HG02588 (cell line): ENCODE data around the gene CD164L2.

ENCODE experiments used
- ATAC-seq: cut with Tn5 transposase; IDR thresholded peaks from one replicate; pipeline ENCODE4 v1.9.1; 2021; ENCODE audit warnings: mild to moderate bottlenecking, moderate library complexity; ENCODE audit not compliant: unreplicated experiment

CD164L2 gene

GRCh38 chr1:27365372-27366112 lies 17.6 kb downstream of the CD164L2 start:
- ATAC-seq, result no peak

GRCh38 chr1:27364696-27365371 lies 18.3 kb downstream of the CD164L2 start:
- no peak for ATAC-seq

DNA sequence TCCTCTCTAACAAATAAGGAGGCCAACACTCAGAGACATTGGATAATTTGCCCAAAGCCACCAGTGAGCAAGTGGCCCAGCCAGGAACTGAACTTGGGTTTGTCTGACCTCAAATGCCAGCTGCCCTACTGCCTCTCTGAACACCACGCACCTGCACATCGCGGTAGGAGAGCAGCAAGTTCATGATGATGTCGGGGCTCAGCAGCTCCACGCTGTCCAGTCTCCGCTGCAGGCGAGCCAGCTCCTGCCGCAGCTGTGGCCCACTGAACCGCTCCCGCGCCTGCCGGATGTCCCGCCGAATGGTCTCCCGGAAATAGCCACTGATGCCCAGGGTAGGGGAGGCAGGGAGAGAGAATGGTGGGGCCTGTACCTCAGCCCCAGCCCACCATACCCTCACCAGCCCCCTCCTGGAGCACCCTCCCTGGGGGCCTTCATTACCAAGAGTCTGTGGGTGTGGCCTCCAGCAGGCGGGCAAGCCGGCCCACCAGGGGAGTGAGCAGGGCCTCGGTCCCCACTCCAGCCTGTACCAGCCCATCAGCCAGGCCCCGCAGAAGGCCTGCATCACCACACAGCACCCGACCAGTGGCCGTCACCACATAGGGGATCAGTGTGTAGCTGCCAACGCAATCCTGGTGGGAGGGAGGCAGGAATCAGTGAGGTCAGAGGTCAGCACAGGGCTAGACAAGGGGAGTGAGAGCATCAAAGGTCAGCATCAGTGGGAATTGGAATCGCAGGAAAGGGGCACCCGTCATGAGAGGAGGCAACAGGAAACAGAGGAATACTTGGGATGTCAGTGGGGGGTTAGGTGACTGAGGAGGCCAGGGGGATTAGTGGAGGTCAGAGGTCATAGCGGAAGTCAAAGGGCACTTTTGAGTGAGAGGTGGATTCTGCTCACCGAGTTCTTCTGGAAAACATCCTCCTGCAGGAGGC lies 19.1 kb downstream of the CD164L2 start:
- no peak for ATAC-seq

DNA sequence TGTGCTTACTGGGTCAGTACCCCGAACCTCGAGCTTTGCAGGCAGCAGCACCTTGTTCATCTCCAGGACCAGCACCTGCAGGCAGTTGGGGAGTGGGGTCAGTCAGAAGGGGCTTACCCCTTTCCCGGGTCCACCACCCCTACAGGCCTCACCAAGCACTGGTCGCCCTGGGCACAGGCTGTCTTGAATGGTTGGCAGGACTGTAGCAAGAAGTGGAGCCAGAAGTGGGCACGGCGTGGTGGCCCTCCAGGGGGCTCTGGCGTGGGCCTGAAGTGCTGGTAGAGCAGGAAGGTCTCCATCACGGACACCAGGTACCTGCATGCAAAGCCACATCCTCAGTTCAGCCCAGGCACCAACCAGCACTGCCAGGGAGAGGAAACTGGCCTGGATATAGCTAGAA lies 21.6 kb downstream of the CD164L2 start:
- no peak for ATAC-seq

GRCh38 chr1:27361044-27361402 lies 22.1 kb downstream of the CD164L2 start:
- no peak for ATAC-seq

GRCh38 chr1:27360159-27361043 lies 22.7 kb downstream of the CD164L2 start:
- ATAC-seq, result no peak

DNA sequence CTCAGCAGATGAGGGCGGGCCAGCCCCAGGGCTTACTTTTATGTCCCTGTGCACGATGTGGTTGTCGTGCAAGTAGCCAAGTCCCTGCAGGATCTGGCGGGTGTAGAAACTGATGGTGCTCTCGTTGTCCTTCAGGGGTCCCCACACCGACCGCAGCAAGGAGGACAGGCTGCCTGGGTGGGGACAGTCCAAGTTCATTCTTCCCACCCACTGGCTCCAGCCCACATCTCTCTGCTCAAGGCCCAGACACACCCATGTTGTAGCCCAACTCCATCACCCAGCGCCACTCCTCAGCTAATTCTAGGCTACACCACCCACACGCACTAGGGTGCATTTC lies 23.3 kb downstream of the CD164L2 start:
- ATAC-seq, result no peak

GRCh38 chr1:27358928-27359313 lies 24.2 kb downstream of the CD164L2 start:
- no peak for ATAC-seq

- no peak for ATAC-seq
Observed at GRCh38 chr1:27358038-27358927, 24.9 kb downstream of the CD164L2 start.

- ATAC-seq, result no peak
Observed at GRCh38 chr1:27357281-27358037, 25.7 kb downstream of the CD164L2 start.

DNA sequence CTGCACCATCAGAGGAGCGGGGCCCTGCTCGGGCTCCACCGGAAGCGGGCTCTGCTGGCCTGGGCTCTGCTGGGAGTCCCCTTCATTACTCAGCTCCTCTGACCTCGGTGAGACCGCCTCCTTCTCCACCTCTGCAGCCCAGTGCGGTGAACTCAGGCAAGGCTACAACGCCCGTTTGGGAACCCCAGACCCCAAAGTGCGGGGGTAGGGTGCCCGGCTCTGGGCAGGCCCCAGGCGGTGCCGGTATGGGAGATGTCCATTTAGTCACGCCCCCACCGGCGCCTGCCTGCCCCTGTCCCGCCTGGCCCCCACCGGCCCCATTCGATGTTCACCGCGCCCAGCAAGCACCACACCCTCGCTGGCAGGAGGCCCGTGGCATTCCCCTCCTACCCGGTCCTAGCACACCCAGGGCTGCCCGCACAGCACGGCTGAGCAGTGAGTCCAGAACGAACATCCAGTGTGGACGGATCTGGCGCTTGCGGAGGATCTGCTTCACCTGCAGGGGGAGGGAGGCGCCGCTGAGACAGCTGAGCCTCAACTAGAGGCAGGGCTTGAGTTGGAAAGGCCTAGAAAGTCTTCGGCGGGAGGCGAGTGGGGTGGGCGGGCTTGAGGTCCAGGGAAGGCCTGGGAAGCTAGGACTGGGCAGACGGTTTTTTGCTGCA lies 26.4 kb downstream of the CD164L2 start:
- no peak for ATAC-seq

DNA sequence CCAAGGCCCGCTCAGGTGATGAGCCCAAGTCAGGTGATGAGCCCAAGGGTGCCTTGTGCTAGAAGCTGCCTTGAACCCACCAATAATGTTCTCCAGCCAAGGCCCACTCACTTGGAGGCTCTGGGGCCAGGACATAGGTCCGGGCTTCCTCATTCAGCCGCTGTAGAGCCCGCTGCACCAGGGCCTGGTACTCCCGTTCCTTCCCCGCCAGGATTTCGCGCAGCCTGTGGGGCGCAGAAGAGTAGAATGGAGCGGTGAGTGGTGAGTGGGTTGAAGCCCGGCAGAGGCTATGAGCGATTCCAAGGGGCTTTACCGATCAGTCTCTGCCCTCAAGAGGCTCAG lies 26.9 kb downstream of the CD164L2 start:
- no peak for ATAC-seq

GRCh38 chr1:27355683-27356082 lies 27.4 kb downstream of the CD164L2 start:
- ATAC-seq, result no peak

- ATAC-seq, result no peak
Observed at GRCh38 chr1:27353629-27354028, 29.5 kb downstream of the CD164L2 start.

GRCh38 chr1:27353166-27353565 lies 30.0 kb downstream of the CD164L2 start:
- ATAC-seq, result no peak

DNA sequence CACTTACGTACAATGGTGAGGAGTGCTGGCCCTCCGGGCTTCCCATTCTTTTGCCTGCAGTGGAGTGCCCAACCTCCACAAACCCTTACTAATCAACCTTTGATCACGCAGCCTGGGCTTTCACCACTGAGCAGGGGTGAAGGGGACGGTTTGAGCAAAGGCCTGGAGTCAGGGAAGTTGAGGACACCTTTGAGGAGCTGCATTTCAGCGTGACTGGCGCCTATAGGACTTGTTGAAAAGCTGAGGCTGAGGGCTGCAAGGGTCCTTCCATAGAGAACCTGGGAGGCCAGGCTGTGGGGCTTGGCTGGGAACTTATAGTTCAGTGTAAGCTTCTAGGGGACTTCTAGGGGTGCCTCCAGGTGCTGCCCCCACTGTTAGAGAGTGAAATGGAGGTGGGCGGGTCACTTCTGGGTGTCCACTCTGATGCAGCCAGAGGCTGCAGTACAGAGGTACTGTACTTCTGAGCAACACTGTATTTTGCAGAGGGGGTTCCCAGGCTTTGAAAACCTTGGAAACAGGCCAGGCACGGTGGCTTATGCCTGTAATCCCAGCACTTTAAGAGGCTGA lies 31.5 kb downstream of the CD164L2 start:
- no peak for ATAC-seq

DNA sequence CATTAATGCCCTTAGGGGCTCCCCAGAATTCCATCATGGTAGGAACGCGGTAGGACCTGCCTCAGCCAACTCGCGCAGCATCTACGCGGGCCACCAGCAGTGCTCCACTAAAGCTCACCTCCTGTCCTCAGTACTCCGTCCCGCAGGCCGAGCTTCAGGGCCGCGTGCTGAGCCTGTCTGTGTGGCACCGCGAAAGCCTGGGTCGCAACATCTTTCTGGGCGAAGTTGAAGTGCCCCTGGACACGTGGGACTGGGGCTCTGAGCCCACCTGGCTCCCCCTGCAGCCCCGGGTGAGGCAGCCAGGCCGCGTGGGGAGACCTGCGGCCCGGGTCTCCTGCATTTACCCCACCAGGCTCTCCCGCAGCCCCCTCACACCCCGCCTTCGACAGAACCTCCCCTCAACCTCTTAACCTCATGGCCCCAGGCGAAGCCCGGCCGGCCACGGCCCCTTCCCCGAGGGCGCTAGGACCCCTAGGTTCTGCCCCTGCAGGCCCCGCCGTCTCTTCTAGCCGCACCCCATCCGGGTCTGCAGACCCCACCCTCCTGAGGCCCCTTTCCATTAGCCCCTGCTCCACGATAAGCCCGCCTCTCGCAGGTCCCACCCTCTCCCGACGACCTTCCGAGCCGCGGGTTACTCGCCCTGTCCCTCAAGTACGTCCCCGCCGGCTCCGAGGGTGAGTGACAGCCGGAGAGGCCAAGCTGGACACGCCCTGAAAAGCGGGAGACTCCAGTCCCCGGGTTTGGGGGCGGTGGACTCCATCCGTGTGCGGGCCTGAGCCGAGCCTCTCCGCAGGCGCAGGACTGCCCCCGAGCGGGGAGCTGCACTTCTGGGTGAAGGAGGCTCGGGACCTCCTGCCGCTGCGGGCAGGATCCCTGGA lies 32.2 kb downstream of the CD164L2 start:
- ATAC-seq, result no peak
